RWPE1 (cell line): ENCODE data around the gene AHDC1.
"Not testable (repeated sequence)": the region's sequence is repeated elsewhere in the genome, so short reads cannot be mapped to it uniquely, and the experiment has no call there.

Source experiments
- CTCF ChIA-PET: fragments of 350-600 bp; sonication (Branson Sonifier 250); formaldehyde crosslinking; extraction: SDS; loops from one replicate; lab custom pipeline; 2021; lab: Yijun Ruan, JAX
- POLR2A ChIA-PET: fragments of 400-600 bp; formaldehyde crosslinking; extraction: SDS; loops from one replicate; lab custom pipeline; 2020; ENCODE audit warnings: antibody characterized with exemption; ENCODE audit not compliant: low non-redundant PET; lab: Yijun Ruan, JAX
- DNase-seq: peaks from one replicate; pipeline ENCODE4 v3.0.0; 2012; ENCODE audit warnings: low spot score
- H3K27ac ChIP-seq: fragments of 450-650 bp; 2 replicates; pipeline ENCODE4 v1.5.1; 2017
- TF ChIP-seq, protein P1 (sequence below): fragments of 450-650 bp; conservative IDR thresholded peaks from 2 replicates; pipeline ENCODE4 v1.5.1; 2017; ENCODE audit warnings: low read depth, mild to moderate bottlenecking

AHDC1 gene

DNA sequence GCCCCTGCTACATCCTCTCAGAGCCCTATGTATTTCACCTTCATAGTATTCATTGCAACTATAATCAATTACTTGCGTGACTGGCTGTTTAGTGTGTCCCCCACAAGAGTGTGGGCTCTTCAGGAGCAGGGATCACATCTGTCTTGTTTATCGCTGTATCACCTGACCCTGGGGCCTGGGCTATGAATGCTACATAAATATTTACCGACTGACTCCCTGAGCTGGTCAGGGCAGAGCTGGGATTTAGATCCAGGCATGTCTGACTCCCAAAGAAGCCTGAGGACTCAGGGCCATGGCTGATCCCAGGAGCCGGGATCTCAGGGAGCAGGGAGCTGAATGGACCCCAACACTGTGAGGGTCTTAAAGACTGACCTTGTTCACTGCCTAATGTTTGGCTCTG lies 49.7 kb downstream of the AHDC1 start:
- peak overlapping the region; percentile 98 for H3K27ac ChIP-seq
- DNase-seq = no peak
- ChIA-PET POLR2A (no interaction called here), CTCF (interaction anchor here (0.6 kb wide), 1 partner anchor 22 kb away, joined by 4 read pairs; no protein-coding TSS in a partner anchor)
- TF ChIP-seq, protein P1, sequence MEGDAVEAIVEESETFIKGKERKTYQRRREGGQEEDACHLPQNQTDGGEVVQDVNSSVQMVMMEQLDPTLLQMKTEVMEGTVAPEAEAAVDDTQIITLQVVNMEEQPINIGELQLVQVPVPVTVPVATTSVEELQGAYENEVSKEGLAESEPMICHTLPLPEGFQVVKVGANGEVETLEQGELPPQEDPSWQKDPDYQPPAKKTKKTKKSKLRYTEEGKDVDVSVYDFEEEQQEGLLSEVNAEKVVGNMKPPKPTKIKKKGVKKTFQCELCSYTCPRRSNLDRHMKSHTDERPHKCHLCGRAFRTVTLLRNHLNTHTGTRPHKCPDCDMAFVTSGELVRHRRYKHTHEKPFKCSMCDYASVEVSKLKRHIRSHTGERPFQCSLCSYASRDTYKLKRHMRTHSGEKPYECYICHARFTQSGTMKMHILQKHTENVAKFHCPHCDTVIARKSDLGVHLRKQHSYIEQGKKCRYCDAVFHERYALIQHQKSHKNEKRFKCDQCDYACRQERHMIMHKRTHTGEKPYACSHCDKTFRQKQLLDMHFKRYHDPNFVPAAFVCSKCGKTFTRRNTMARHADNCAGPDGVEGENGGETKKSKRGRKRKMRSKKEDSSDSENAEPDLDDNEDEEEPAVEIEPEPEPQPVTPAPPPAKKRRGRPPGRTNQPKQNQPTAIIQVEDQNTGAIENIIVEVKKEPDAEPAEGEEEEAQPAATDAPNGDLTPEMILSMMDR = no peak

DNA sequence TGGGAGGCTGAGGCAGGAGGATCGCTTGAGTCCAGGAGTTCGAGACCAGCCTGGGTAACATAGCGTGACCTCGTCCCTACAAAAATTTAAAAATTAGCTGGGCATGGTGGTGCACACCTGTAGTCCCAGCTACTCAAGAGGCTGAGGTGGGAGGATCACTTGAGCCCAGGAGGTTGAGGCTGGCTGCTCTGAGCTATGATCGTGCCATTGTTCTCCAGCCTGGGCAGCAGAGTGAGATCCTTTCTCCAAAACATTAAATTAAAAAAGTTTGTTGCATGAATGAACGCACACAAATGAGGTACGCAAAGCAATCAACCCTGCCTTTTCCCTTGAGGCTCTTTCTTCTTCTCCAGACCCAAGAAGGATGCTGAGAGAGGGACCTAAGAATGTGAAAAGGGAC lies 50.1 kb downstream of the AHDC1 start:
- H3K27ac ChIP-seq = peak overlapping the region; percentile 98
- POLR2A ChIA-PET, DNase-seq, CTCF ChIA-PET: not testable (repeated sequence)

DNA sequence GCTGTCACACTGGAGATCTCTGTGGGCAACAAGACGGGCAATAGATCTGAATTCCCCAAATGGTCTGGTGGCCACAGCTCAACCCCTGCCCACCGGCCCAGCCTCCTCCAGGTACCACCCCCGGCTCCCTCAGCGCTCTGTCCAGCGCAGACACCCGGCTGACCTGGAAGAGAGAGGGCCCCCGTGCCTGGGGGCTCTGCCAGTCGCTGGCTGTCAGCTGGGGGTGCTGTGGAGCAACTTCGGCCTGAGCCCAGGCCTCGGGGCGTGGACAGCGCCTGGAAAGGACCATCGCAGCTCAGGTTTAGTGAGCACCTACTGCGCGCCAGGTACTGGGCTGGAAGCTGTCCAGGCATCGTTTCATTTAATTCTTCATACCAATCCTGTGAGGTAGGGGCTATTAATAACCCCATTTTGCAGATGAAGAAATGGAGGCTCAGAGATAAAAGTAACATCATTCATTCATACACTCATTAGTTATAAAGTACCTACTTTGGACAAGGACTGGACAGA lies 51.0 kb downstream of the AHDC1 start:
- ChIA-PET POLR2A (no interaction called here), CTCF (no interaction called here)
- TF ChIP-seq, protein P1 = no peak
- DNase-seq = no peak
- H3K27ac ChIP-seq = peak overlapping the region; percentile 45

DNA sequence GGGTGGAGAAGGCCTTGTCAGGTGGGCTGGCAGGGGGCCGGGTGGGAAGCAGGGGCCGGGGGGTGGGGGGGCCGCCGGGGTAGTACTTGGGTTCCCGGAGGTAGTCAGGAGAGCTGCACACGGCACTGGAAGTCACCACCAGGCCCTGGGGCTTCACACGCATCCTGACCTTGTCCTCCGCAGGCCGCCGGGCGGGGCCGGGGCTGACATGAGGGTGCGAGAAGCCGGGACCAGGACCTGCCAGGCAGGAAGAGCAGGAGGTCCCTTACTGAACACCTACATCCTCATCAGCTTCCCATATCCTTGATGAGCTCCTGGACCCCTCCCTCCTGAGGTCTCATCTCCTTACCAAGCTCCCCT lies 52.0 kb downstream of the AHDC1 start:
- TF ChIP-seq, protein P1 = no peak
- H3K27ac ChIP-seq = peak overlapping the region; percentile 45
- POLR2A ChIA-PET = no interaction called here
- no peak for DNase-seq
- CTCF ChIA-PET = interaction anchor here (1.0 kb wide), 1 partner anchor 76 kb away, joined by 3 read pairs; no protein-coding TSS in a partner anchor

DNA sequence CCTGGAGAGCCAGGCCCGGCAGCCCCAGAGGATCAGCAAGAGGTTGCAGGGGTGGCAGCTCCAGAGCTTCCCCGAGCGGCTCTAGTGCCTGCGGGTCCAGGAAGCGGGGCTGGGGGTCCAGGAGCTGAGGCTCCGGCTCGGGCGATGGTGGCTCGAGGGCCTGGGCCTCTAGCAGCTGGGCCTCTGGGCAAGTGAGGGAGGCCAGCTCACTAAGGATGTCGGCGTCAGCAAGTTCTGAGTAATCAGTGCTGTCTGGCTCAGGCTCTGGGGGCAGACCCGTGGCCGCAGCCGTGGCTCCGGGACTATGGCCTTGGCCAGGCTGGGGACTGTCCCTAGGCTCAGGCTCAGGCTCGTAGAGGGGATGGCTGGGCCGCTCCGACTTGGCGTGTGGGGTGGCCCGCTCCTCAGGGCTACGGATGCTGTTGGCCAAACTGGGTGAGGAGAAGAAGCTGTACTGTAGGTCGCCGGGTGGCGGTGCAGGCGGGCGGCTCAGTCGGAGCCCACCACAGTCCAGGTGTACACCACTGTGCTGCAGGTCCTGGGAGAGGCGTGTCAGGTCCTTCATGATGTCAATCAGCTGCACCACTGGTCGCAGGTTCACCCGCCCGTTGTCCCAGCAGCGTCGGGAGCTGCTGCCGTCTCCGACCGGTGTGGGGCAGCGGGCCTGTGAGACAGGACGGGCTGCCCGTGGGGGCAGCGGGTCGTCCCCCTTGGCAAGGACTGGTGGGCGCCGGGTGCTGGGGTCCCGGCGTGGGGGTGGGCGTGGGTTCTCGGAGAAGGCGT lies 52.6 kb downstream of the AHDC1 start:
- H3K27ac ChIP-seq = peak overlapping the region; percentile 10; the same call in 1 of the 2 replicates
- CTCF ChIA-PET = interaction anchor here (1.0 kb wide), 1 partner anchor 77 kb away, joined by 3 read pairs; no protein-coding TSS in a partner anchor
- POLR2A ChIA-PET = no interaction called here
- TF ChIP-seq, protein P1 = no peak
- DNase-seq = no peak

DNA sequence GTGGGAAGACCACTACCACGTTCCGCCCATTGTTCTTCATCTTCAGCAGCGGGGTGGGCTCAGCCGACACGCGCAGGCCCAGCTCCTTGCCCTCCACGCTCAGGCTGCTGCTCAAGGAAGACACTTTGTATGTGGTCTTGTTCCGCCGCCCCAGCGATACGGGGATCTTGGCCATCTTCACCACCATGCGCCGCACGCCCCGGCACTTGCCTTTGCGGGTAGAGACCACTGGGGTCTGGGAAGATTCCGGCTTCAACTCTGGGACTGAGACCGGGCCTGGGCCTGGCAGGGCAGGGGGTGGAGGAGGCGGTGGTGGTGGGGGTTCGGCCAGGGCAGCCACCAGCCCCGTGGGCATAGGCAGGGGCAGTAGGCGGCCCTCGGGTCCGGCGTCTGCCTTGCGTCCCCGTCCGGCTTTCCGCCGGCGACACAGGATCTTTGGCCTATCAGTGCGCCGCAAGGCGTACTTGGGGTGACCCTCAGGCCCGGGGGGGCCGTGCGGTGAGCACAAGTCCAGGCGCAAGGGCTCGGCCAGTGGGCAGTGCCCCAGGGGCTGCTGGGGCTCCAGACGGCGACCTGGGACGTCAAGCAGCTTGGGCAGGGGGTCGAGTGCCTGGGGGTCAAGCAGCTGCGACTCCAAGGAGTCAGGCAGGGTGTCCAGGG lies 53.3 kb downstream of the AHDC1 start:
- TF ChIP-seq, protein P1 = no peak
- ChIA-PET CTCF (no interaction called here), POLR2A (no interaction called here)
- no peak for DNase-seq
- peak overlapping the region; percentile 10; the same call in 1 of the 2 replicates for H3K27ac ChIP-seq
